ENCODE data around the gene GLI3.

GLI3 gene

DNA sequence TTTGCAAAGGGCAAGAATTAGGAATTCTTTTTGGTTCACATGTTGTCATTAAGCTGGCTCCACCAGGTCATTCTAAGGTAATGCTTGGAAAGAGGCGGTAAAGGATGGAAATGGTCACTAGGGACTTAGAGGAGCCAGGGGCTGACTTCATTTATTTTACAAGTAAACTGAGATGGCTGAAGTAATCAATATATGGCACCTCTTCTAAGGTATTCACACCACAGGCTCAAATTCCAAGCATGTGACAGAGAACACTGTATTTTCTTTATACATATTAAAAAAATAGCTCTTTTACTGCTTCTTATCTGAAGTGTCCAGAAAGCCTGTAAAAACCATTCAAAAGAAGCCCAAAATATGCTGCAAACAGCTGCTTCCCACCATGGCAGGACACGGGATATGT is 239.0 kb downstream of the GLI3 start:
- TF ChIP-seq, protein P1, sequence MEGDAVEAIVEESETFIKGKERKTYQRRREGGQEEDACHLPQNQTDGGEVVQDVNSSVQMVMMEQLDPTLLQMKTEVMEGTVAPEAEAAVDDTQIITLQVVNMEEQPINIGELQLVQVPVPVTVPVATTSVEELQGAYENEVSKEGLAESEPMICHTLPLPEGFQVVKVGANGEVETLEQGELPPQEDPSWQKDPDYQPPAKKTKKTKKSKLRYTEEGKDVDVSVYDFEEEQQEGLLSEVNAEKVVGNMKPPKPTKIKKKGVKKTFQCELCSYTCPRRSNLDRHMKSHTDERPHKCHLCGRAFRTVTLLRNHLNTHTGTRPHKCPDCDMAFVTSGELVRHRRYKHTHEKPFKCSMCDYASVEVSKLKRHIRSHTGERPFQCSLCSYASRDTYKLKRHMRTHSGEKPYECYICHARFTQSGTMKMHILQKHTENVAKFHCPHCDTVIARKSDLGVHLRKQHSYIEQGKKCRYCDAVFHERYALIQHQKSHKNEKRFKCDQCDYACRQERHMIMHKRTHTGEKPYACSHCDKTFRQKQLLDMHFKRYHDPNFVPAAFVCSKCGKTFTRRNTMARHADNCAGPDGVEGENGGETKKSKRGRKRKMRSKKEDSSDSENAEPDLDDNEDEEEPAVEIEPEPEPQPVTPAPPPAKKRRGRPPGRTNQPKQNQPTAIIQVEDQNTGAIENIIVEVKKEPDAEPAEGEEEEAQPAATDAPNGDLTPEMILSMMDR (conservative IDR thresholded peaks at IDR 0.05; ENCODE audit: low read length), result no peak
- no peak for TF ChIP-seq EZH2phosphoT487 (IDR thresholded peaks at IDR 0.05; ENCODE audit: borderline replicate concordance)
- Histone ChIP-seq H3F3A (ENCODE audit: low read depth) (no peaks in the 10 kb centered on the region), H3K4me2 (ENCODE audit: low read depth, low read length, poor library complexity, severe bottlenecking) (no peak overlapping the region), H3K79me2 (ENCODE audit: insufficient read depth, low read length) (no peaks in the 10 kb centered on the region), H3K9me3 (ENCODE audit: insufficient read depth, low read depth, low read length) (no peaks in the 10 kb centered on the region), H3K9ac (ENCODE audit: low read depth, low read length, poor library complexity, severe bottlenecking) (no peak overlapping the region), H3K27me3 (ENCODE audit: insufficient read depth, low read length, poor library complexity, severe bottlenecking) (no peaks in the 10 kb centered on the region), H2AFZ (ENCODE audit: low read length) (no peak overlapping the region), H3K4me1 (ENCODE audit: insufficient read depth, low read length, poor library complexity, severe bottlenecking) (peaks cover 3% of the 10 kb centered on the region), H4K20me1 (ENCODE audit: insufficient read depth, low read length, poor library complexity, severe bottlenecking) (no peaks in the 10 kb centered on the region), H3K36me3 (ENCODE audit: insufficient read depth, low read length) (no peaks in the 10 kb centered on the region), H3K4me3 (ENCODE audit: low read length, poor library complexity, severe bottlenecking) (no peak overlapping the region), H3K9me2 (replicated peaks; ENCODE audit: low read depth, low read length) (no peaks in the 10 kb centered on the region)

DNA sequence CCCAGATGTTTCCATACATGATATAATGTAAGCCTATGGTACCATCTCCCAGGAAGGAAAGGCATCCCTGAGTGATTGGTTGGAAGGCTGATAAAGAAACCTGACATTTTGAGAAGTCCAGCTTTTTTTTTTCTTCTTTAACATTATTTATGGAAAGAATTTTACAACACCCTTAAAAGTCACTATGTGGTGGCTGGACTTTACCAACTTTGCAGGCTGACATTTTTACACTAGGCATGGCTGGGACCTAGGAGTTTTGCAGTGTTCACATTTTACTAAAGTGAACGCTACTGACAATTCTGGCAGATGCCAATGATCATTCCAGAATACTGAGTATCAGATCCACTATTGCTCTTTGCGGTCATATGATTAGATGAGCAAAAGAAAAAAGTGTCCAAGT is 239.9 kb downstream of the GLI3 start:
- Histone ChIP-seq H3K79me2 (ENCODE audit: insufficient read depth, low read length) (no peaks in the 10 kb centered on the region), H3K9ac (ENCODE audit: low read depth, low read length, poor library complexity, severe bottlenecking) (no peak overlapping the region), H3F3A (ENCODE audit: low read depth) (no peaks in the 10 kb centered on the region), H3K4me2 (ENCODE audit: low read depth, low read length, poor library complexity, severe bottlenecking) (no peak overlapping the region), H3K27me3 (ENCODE audit: insufficient read depth, low read length, poor library complexity, severe bottlenecking) (no peaks in the 10 kb centered on the region), H3K9me2 (replicated peaks; ENCODE audit: low read depth, low read length) (no peaks in the 10 kb centered on the region), H3K36me3 (ENCODE audit: insufficient read depth, low read length) (no peaks in the 10 kb centered on the region), H2AFZ (ENCODE audit: low read length) (no peak overlapping the region), H3K9me3 (ENCODE audit: insufficient read depth, low read depth, low read length) (no peaks in the 10 kb centered on the region), H3K4me3 (ENCODE audit: low read length, poor library complexity, severe bottlenecking) (no peak overlapping the region), H4K20me1 (ENCODE audit: insufficient read depth, low read length, poor library complexity, severe bottlenecking) (no peaks in the 10 kb centered on the region), H3K4me1 (ENCODE audit: insufficient read depth, low read length, poor library complexity, severe bottlenecking) (peaks cover 3% of the 10 kb centered on the region)
- no peak for TF ChIP-seq EZH2phosphoT487 (IDR thresholded peaks at IDR 0.05; ENCODE audit: borderline replicate concordance)
- TF ChIP-seq, protein P1 (conservative IDR thresholded peaks at IDR 0.05; ENCODE audit: low read length), result no peak

DNA sequence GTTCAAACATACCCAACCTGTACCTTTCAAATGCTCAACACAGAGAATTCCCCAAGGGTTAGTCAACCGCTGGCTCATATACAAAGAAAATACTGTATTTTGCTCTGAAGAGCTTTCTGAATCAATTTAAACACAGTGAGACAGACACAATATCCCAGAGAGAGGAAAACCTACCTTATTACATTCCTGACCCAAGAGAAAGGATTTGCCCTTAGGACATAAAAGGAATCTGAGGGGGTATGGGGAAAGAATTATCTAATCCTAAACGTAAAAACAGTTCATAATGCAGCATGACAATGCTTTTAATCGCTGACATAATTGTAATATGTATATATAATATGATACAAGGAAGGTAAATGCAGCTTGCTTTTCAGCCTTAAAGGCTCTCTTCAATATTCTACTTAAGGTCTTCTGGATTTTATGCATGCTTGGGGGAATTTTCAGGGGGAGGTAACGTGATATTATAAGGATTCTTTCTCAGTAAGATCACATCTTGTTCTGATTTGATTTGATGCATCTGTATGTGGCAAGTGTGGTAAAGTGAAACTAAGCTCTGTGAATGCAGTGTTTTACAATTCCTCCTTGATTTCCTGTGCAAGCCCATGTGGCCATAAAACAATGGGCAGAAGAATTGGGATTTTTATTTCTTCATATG is 240.5 kb downstream of the GLI3 start:
- Histone ChIP-seq H3F3A (ENCODE audit: low read depth) (no peaks in the 10 kb centered on the region), H3K27me3 (ENCODE audit: insufficient read depth, low read length, poor library complexity, severe bottlenecking) (no peaks in the 10 kb centered on the region), H3K9me2 (replicated peaks; ENCODE audit: low read depth, low read length) (no peaks in the 10 kb centered on the region), H3K4me3 (ENCODE audit: low read length, poor library complexity, severe bottlenecking) (no peak overlapping the region), H2AFZ (ENCODE audit: low read length) (no peak overlapping the region), H3K9me3 (ENCODE audit: insufficient read depth, low read depth, low read length) (no peaks in the 10 kb centered on the region), H3K36me3 (ENCODE audit: insufficient read depth, low read length) (no peaks in the 10 kb centered on the region), H3K4me2 (ENCODE audit: low read depth, low read length, poor library complexity, severe bottlenecking) (no peak overlapping the region), H3K9ac (ENCODE audit: low read depth, low read length, poor library complexity, severe bottlenecking) (no peak overlapping the region), H3K79me2 (ENCODE audit: insufficient read depth, low read length) (no peaks in the 10 kb centered on the region), H4K20me1 (ENCODE audit: insufficient read depth, low read length, poor library complexity, severe bottlenecking) (no peaks in the 10 kb centered on the region), H3K4me1 (ENCODE audit: insufficient read depth, low read length, poor library complexity, severe bottlenecking) (peaks cover 3% of the 10 kb centered on the region)
- TF ChIP-seq, protein P1 (conservative IDR thresholded peaks at IDR 0.05; ENCODE audit: low read length), result no peak
- no peak for TF ChIP-seq EZH2phosphoT487 (IDR thresholded peaks at IDR 0.05; ENCODE audit: borderline replicate concordance)

Data from Loucy (cell line).